HepG2 (cell line): Measurements from ENCODE around the gene EVA1A. TPM values are rescaled to one million over a fixed set of nuclear protein-coding genes. Genes with fewer than 3 reads are reported as not detected.

ENCODE experiments used
- KDM6A ChIP-seq: IDR thresholded peaks from 2 replicates; pipeline ENCODE4 v1.6.1; 2016; ENCODE audit warnings: low read depth
- PHF21A ChIP-seq: sonication (generic); formaldehyde crosslinking; IDR thresholded peaks from 2 replicates; pipeline ENCODE4 v1.5.0; 2020; ENCODE audit warnings: mild to moderate bottlenecking, missing genetic modification reagents
- SRSF4 ChIP-seq: fragments of 200-400 bp; formaldehyde crosslinking; IDR thresholded peaks from one replicate; pipeline ENCODE4 v1.6.1; 2018; ENCODE audit warnings: mild to moderate bottlenecking, low read depth, low read length, moderate library complexity; ENCODE audit not compliant: poor library complexity, severe bottlenecking
- TCF12 ChIP-seq, 2 experiments: fragments of 450-650 bp in 1 of 2; sonication (generic) in 1 of 2; formaldehyde crosslinking in 1 of 2; IDR thresholded peaks; 2 replicates each; pipeline versions ENCODE4 v1.6.1 to v1.8.0; 2017 to 2022; ENCODE audit warnings: antibody characterized with exemption in 1 of 2, mild to moderate bottlenecking in 1 of 2, missing genetic modification reagents in 1 of 2, moderate library complexity in 1 of 2
- TRIM24 ChIP-seq: sonication (generic); formaldehyde crosslinking; IDR thresholded peaks from 2 replicates; pipeline ENCODE4 v1.8.0; 2022; ENCODE audit warnings: mild to moderate bottlenecking, missing genetic modification reagents
- ZBTB8A ChIP-seq: sonication (generic); formaldehyde crosslinking; IDR thresholded peaks from 2 replicates; pipeline ENCODE4 v1.4.0; 2020; ENCODE audit warnings: mild to moderate bottlenecking, low read depth, missing genetic modification reagents, borderline replicate concordance
- ZNF256 ChIP-seq: sonication (generic); formaldehyde crosslinking; conservative IDR thresholded peaks from 2 replicates; pipeline ENCODE4 v1.4.0; 2020; ENCODE audit warnings: missing genetic modification reagents
- ZNF468 ChIP-seq: sonication (generic); formaldehyde crosslinking; IDR thresholded peaks from 2 replicates; pipeline ENCODE4 v1.8.0; 2022; ENCODE audit warnings: mild to moderate bottlenecking, moderate library complexity, missing genetic modification reagents
- ZNF501 ChIP-seq: sonication (generic); formaldehyde crosslinking; IDR thresholded peaks from 2 replicates; pipeline ENCODE4 v1.5.1; 2020; ENCODE audit warnings: mild to moderate bottlenecking, moderate library complexity, missing genetic modification reagents
- ZNF746 ChIP-seq: sonication (generic); formaldehyde crosslinking; IDR thresholded peaks from 2 replicates; pipeline ENCODE4 v1.8.0; 2022; ENCODE audit warnings: mild to moderate bottlenecking, missing genetic modification reagents
- polyA plus RNA-seq, 8 experiments: library from polyadenylated mRNA; depleted of rRNA in 3 of 8; stranded (reverse) in 7 of 8; unstranded in 1 of 8; fragments of >200 nt; fragmentation: Illumina TruSeq in 4 of 8; extraction: Trizol in 4 of 8; gene quantifications; 2 replicates each; pipeline versions ENCODE4 v1.2.1 to v1.2.3, GENCODE V29; 2011 to 2016; ENCODE audit warnings: low read depth in 4 of 8, missing spikeins in 1 of 8, mixed read lengths in 1 of 8; ENCODE audit not compliant: insufficient read depth in 1 of 8
- total RNA-seq, 5 experiments: library from RNA; depleted of rRNA; stranded (reverse); fragments of >200 nt; fragmentation: Illumina TruSeq; extraction: Trizol; gene quantifications; 2 replicates each; pipeline ENCODE4 v1.2.3, GENCODE V29; 2016; ENCODE audit warnings: low read depth in 1 of 5
- TF ChIP-seq, protein P1 (sequence below): sonication (generic); formaldehyde crosslinking; IDR thresholded peaks from 2 replicates; pipeline ENCODE4 v1.5.0; 2020; ENCODE audit warnings: mild to moderate bottlenecking, missing genetic modification reagents, borderline replicate concordance
- TF ChIP-seq, protein P2 (sequence below): sonication (generic); formaldehyde crosslinking; IDR thresholded peaks from 2 replicates; pipeline ENCODE4 v1.4.0; 2020; ENCODE audit warnings: missing genetic modification reagents, borderline replicate concordance
- TF ChIP-seq, protein P3 (sequence below): sonication (generic); formaldehyde crosslinking; IDR thresholded peaks from 2 replicates; pipeline ENCODE4 v1.4.0; 2020; ENCODE audit warnings: mild to moderate bottlenecking, missing genetic modification reagents
- TF ChIP-seq, protein P4 (sequence below): sonication (generic); formaldehyde crosslinking; IDR thresholded peaks from 2 replicates; pipeline ENCODE4 v1.5.1; 2020; ENCODE audit warnings: missing genetic modification reagents, mild to moderate bottlenecking, borderline replicate concordance
- TF ChIP-seq, protein P5 (sequence below): sonication (generic); formaldehyde crosslinking; IDR thresholded peaks from 2 replicates; pipeline ENCODE4; 2020; ENCODE audit warnings: missing genetic modification reagents, mild to moderate bottlenecking, borderline replicate concordance

Gene EVA1A
- total and polyA plus RNA-seq, 2 of the 13 experiments (the other 11 are each of a cell fraction or from before 2014, with no cell fraction given) = 57.5 to 57.8 TPM

DNA sequence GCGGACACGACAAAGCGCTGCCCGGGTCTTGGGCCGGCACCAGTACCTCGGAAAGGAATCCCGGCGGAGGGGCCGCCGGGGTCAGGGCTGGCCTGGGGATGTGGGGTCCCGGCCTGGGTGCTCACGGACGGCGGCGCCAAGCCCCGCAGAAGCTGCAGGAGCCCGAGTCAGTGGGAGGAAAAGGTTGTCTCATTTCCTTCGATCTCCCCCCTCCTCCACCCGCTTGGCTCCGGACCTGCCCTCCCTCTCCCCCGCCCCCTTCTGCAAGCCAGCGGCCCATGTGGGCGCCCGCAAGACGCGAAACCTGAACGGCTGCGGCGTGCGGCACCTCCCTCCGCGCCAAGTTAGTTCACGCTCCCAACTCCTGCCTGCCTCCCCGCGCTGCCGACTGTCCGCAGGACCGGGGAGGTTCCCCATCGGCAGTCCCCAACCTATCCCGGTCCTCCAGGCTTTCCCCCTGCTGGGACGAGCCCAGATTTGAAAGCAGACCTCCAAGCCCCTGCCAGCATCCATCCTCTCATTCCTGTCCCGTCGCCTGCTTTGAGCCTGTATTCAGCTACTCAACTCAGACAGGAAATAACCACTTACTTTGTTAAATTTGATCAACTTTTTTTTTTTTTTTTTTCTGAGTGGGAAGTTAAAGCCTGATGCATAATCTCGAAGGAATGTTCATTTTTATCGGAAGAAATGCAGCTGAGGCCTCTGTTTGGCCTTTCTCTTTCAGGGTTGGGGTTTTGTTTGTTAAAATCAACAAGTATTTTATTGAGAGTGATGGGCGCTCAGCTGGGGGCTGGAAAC lies at the start of gene EVA1A (continued):
- TF ChIP-seq, protein P1, sequence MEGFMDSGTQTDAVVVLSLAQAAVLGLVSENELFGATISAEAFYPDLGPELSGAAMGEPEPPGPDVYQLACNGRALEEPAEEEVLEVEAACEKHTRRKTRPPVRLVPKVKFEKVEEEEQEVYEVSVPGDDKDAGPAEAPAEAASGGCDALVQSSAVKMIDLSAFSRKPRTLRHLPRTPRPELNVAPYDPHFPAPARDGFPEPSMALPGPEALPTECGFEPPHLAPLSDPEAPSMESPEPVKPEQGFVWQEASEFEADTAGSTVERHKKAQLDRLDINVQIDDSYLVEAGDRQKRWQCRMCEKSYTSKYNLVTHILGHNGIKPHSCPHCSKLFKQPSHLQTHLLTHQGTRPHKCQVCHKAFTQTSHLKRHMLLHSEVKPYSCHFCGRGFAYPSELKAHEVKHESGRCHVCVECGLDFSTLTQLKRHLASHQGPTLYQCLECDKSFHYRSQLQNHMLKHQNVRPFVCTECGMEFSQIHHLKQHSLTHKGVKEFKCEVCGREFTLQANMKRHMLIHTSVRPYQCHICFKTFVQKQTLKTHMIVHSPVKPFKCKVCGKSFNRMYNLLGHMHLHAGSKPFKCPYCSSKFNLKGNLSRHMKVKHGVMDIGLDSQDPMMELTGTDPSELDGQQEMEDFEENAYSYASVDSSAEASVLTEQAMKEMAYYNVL (CRISPR knock-in tag) = peak; percentile 85
- TF ChIP-seq ZNF468 (CRISPR knock-in tag) = no peak
- TF ChIP-seq, protein P2, sequence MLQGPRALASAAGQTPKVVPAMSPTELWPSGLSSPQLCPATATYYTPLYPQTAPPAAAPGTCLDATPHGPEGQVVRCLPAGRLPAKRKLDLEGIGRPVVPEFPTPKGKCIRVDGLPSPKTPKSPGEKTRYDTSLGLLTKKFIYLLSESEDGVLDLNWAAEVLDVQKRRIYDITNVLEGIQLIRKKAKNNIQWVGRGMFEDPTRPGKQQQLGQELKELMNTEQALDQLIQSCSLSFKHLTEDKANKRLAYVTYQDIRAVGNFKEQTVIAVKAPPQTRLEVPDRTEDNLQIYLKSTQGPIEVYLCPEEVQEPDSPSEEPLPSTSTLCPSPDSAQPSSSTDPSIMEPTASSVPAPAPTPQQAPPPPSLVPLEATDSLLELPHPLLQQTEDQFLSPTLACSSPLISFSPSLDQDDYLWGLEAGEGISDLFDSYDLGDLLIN = peak; percentile 74; the same call in 1 of the 2 replicates
- TF ChIP-seq ZNF746 (CRISPR knock-in tag) = peak; percentile 90
- no peak for TF ChIP-seq ZBTB8A (CRISPR knock-in tag)
- no peak for TF ChIP-seq TCF12 (IDR thresholded peaks at IDR 0.05)
- TF ChIP-seq TCF12 (CRISPR knock-in tag; IDR thresholded peaks at IDR 0.05) = peak; percentile 24; the same call in 1 of the 2 replicates
- TF ChIP-seq, protein P3, sequence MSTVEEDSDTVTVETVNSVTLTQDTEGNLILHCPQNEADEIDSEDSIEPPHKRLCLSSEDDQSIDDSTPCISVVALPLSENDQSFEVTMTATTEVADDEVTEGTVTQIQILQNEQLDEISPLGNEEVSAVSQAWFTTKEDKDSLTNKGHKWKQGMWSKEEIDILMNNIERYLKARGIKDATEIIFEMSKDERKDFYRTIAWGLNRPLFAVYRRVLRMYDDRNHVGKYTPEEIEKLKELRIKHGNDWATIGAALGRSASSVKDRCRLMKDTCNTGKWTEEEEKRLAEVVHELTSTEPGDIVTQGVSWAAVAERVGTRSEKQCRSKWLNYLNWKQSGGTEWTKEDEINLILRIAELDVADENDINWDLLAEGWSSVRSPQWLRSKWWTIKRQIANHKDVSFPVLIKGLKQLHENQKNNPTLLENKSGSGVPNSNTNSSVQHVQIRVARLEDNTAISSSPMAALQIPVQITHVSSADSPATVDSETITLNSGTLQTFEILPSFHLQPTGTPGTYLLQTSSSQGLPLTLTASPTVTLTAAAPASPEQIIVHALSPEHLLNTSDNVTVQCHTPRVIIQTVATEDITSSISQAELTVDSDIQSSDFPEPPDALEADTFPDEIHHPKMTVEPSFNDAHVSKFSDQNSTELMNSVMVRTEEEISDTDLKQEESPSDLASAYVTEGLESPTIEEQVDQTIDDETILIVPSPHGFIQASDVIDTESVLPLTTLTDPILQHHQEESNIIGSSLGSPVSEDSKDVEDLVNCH (CRISPR knock-in tag) = no peak
- no peak for TF ChIP-seq ZNF256 (CRISPR knock-in tag)
- TF ChIP-seq, protein P4, sequence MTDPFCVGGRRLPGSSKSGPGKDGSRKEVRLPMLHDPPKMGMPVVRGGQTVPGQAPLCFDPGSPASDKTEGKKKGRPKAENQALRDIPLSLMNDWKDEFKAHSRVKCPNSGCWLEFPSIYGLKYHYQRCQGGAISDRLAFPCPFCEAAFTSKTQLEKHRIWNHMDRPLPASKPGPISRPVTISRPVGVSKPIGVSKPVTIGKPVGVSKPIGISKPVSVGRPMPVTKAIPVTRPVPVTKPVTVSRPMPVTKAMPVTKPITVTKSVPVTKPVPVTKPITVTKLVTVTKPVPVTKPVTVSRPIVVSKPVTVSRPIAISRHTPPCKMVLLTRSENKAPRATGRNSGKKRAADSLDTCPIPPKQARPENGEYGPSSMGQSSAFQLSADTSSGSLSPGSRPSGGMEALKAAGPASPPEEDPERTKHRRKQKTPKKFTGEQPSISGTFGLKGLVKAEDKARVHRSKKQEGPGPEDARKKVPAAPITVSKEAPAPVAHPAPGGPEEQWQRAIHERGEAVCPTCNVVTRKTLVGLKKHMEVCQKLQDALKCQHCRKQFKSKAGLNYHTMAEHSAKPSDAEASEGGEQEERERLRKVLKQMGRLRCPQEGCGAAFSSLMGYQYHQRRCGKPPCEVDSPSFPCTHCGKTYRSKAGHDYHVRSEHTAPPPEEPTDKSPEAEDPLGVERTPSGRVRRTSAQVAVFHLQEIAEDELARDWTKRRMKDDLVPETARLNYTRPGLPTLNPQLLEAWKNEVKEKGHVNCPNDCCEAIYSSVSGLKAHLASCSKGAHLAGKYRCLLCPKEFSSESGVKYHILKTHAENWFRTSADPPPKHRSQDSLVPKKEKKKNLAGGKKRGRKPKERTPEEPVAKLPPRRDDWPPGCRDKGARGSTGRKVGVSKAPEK = no peak
- peak; percentile 67 for TF ChIP-seq PHF21A (CRISPR knock-in tag)
- no peak for TF ChIP-seq TRIM24 (CRISPR knock-in tag)
- no peak for TF ChIP-seq KDM6A (CRISPR knock-in tag)
- no peak for TF ChIP-seq SRSF4
- peak; percentile 24; the same call in 1 of the 2 replicates for TF ChIP-seq ZNF501 (CRISPR knock-in tag)
- TF ChIP-seq, protein P5, sequence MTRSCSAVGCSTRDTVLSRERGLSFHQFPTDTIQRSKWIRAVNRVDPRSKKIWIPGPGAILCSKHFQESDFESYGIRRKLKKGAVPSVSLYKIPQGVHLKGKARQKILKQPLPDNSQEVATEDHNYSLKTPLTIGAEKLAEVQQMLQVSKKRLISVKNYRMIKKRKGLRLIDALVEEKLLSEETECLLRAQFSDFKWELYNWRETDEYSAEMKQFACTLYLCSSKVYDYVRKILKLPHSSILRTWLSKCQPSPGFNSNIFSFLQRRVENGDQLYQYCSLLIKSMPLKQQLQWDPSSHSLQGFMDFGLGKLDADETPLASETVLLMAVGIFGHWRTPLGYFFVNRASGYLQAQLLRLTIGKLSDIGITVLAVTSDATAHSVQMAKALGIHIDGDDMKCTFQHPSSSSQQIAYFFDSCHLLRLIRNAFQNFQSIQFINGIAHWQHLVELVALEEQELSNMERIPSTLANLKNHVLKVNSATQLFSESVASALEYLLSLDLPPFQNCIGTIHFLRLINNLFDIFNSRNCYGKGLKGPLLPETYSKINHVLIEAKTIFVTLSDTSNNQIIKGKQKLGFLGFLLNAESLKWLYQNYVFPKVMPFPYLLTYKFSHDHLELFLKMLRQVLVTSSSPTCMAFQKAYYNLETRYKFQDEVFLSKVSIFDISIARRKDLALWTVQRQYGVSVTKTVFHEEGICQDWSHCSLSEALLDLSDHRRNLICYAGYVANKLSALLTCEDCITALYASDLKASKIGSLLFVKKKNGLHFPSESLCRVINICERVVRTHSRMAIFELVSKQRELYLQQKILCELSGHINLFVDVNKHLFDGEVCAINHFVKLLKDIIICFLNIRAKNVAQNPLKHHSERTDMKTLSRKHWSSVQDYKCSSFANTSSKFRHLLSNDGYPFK (CRISPR knock-in tag) = peak; percentile 37; the same call in 1 of the 2 replicates
